SU-DHL-6 (cell line): Measurements from ENCODE around the gene KRTAP10-8.

ENCODE experiments used
- CTCF ChIP-seq: fragments of 200-600 bp; sonication (generic); IDR thresholded peaks from one replicate; pipeline ENCODE4 v1.5.1; 2017; ENCODE audit warnings: antibody characterized with exemption, mild to moderate bottlenecking, low read length, moderate library complexity; ENCODE audit not compliant: insufficient read depth, poor library complexity, severe bottlenecking
- EZH2phosphoT487 ChIP-seq: fragments of 200-600 bp; sonication (generic), shearing (Covaris generic); conservative IDR thresholded peaks from 2 replicates; pipeline ENCODE4 v1.6.1; 2018; ENCODE audit warnings: mild to moderate bottlenecking, antibody characterized with exemption, low read length, moderate library complexity, mixed read lengths

- TF ChIP-seq CTCF, result no peak
- no peak for TF ChIP-seq EZH2phosphoT487
Observed at GRCh38 chr21:44653123-44653522, 41.2 kb downstream of the KRTAP10-8 start.
